Hematopoietic multipotent progenitor cell treated with erythropoietin and hydrocortisone succinate and interleukin-3 and kit ligand, for 17 days (in vitro differentiated cells): Measurements from ENCODE around the gene AMMECR1.
"Not testable (repeated sequence)": the region's sequence is repeated elsewhere in the genome, so short reads cannot be mapped to it uniquely, and the experiment has no call there.

ENCODE experiments used
- DNase-seq: peaks from one replicate; pipeline ENCODE4 v3.0.0-alpha.2; 2015; ENCODE audit warnings: low spot score

The AMMECR1 gene

DNA sequence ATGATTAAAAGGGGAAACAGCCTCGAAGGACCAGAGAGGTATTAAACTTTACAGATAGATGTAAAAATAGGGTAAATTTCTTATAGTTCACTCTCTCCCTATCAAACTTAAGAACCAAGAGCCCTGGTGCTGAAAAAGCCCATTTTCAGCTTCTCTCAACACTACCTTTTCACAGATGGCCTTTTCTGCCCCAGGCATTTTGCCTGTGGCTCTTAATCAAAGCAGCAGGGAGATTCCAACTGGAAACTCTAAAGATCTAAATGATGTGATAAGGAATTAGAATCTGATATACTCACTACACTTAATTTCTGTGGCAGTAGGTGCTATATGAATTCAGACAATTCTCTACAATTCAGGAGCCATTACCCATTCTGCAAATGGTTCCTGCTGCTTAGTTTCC lies 60.0 kb downstream of the AMMECR1 start:
- no peak for DNase-seq

DNA sequence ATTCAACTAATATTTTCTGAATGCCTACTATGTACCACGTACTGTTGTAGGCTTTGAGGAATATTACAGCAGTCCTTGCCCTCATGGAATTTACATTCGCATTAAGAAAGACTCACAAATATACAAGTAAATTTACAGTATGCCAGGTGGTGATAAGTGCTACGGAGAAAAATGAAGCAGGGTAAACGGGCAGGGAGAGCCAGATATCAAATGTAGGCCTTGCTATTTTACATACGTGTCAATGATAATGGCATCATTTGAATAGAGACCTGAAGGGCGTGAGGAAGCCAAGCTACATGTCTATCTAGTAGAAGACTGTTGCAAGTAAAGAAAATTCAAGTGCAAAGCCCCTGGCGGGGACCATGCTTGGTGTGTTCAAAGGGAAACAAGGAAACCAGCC lies 65.2 kb downstream of the AMMECR1 start:
- DNase-seq = peak; percentile 57

DNA sequence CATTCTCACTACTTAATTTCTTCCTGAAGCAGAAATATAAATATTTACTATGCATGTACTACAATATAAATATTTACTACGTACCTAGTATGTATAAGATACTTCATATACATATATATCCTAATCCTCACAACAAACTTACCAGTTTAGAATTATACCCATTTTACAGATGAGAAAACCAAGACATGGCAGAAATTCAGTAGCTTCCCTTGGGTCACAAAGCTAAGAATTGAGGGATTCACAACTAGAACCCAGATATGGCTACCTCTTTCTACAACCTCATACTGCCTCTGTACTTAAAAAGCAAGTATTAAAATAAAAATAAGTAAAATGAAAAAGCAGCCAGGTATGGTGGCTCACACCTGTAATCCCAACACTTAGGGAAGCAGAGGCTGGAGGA lies 65.9 kb downstream of the AMMECR1 start:
- no peak for DNase-seq

DNA sequence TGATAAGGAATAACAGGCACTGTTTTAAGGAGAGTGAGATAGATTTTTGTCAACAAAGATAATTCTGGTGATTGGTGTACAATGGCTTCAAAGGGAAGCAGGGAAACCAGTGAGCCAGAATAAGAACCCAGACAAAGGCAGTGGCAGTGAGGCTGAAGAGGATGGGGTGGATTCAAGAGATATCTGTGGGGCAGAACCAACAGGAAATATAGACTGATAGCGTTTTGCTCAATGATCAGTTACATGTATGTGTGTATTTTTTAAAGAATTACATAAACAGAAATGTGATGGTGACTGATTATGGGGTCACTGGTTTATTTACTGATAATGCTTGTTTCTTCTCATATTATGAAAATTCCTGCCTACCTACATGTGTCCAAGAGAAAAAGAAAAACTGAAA lies 66.4 kb downstream of the AMMECR1 start:
- DNase-seq = no peak

- DNase-seq = no peak
Observed at GRCh38 chrX:110250847-110251246, 67.0 kb downstream of the AMMECR1 start.

GRCh38 chrX:110248578-110248977 lies 69.3 kb downstream of the AMMECR1 start:
- DNase-seq = no peak

- DNase-seq = no peak
Observed at GRCh38 chrX:110245011-110245410, 72.9 kb downstream of the AMMECR1 start.

- no peak for DNase-seq
Observed at GRCh38 chrX:110242371-110242770, 75.5 kb downstream of the AMMECR1 start.

DNA sequence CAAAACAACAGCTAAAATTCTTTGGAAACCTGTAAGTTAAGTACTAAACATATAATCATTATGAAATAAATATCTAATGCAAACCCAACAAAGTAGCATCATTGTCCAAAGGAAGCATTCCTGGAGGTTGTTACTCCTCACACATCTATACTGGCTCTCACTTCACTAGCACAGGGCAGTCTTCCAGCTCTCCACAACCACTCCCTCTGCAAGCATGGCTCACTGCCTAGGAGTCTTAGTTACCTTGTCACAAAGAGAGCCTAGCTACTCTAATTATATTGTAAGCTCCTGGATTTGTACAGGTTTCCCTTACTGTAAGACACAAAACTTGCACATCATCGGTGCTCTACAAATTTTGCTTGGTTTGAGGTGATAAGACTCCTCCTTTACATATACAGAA lies 76.1 kb downstream of the AMMECR1 start:
- peak; percentile 19 for DNase-seq

DNA sequence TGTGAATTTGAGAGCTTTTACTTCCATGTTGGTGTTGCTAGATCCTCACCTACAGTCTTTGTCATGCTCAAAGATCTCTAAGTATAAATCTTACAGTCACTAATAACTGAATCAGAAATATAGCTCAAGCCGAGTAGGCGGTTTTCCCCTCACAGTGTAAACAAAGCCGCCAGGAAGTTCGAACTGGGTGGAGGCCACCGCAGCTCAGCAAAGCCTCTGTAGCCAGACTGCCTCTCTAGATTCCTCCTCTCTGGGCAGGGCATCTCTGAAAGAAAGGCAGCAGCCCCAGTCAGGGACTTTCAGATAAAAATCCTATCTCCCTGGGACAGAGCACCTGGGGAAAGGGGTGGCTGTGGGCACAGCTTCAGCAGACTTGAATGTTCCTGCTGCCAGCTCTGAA lies 79.6 kb downstream of the AMMECR1 start:
- peak; percentile 24 for DNase-seq

DNA sequence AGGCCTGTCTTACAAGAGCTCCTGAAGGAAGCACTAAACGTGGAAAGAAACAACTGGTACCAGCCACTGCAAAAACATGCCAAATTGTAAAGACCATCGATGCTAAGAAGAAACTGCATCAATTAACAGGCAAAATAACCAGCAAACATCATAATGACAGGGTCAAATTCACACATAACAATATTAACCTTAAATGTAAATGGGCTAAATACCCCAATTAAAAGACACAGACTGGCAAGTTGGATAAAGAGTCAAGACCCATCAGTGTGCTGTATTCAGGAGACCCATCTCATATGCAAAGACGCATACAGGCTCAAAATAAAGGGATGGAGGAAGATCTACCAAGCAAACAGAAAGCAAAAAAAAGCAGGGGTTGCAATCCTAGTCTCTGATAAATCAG lies 86.4 kb downstream of the AMMECR1 start:
- DNase-seq = not testable (repeated sequence)

DNA sequence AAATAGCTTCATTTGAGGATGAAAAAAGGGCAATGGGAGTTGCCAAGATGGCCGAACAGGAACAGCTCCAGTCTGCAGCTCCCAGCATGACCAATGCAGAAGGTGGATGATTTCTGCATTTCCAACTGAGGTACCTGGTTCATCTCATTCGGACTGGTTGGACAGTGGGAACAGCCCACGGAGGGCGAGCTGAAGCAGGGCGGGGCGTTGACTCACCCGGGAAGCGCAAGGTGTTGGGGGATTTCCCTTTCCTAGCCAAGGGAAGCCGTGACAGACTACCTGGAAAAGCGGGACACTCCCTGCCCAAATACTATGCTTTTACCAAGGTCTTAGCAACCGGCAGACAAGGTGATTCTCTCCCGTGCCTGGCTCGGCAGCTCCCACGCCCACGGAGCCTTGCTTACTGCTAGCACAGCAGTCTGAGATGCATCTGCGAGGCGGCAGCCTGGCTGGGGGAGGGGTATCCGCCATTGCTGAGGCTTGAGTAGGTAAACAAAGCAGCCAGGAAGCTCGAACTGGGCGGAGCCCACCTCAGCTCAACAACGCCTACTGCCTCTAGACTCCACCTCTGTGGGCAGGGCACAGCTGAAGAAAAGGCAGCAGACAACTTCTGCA lies 88.3 kb downstream of the AMMECR1 start:
- not testable (repeated sequence) for DNase-seq

DNA sequence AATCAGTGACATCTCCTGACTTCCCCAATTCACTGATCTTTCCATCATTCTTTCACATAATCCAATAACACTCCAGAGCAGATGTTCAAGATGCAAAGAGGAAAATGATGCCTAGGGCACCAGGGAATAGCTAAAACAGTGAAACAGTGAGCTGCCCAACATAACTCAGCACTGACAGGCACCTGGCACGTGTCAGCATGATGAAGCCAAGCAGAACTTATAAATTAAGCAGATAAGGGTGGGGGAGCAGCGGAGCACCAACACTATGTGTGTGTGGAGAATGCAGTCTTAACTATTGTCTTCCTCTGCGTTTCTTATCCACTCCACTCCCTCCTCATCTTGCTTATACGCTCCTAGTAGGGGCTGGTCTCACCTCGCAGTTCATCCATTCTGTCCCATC lies 89.4 kb downstream of the AMMECR1 start:
- no peak for DNase-seq

DNA sequence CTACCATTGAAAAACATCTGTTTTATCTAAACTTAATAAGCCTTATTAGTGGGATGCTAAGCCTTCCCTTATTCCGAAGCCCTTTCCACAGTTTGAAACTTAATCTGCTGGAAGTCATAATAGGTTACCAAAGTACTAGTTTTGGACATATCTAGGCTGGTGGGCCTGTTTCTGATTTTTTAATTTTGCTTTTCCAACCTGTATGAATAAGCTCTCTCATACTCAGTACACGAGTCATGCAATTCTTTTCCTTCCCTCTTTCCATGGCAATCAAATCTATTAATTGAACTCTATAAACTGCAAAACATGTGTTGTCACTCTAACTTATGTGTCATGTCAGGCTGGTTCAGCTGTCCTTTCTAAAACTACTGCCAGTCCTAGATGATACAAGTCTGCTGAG lies 91.0 kb downstream of the AMMECR1 start:
- no peak for DNase-seq

DNA sequence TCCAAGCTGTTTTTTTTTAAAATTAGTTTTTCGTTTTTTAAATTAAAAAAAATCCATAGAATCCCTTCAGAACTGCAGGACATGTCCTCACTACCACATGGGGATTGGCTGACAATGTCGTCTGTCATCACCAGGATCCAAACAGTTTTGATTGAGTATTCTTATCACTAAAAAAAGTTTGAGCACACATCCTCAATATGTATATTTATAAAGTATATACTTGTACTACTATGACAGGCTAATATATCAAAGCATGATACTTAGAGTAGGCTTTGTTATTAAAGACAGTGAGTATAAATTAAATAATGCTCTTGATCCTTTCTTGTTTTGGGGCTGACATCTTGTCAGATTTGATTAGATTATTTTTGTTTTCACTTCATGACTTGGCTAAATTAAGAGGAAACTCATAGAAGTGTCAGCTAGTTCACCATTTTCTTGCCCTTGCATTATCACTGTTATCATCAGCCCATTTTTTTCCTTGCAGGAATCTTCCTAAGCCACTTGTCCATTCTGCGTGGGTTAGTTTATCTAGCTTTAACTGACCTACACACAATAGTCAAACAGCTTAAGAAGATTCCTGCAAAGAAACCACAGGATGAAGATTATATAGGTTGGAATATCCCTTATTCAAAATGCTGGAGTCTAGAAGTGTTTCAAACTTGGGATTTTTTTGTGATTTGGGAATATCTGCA lies 92.8 kb downstream of the AMMECR1 start:
- no peak for DNase-seq

GRCh38 chrX:110222497-110223257 lies 95.2 kb downstream of the AMMECR1 start:
- DNase-seq = no peak

- DNase-seq = peak; percentile 48
Observed at GRCh38 chrX:110219920-110220319, 98.0 kb downstream of the AMMECR1 start.

- no peak for DNase-seq
Observed at GRCh38 chrX:110218591-110218990, 99.3 kb downstream of the AMMECR1 start.

- DNase-seq = no peak
Observed at GRCh38 chrX:110216027-110216426, 101.9 kb downstream of the AMMECR1 start.

DNA sequence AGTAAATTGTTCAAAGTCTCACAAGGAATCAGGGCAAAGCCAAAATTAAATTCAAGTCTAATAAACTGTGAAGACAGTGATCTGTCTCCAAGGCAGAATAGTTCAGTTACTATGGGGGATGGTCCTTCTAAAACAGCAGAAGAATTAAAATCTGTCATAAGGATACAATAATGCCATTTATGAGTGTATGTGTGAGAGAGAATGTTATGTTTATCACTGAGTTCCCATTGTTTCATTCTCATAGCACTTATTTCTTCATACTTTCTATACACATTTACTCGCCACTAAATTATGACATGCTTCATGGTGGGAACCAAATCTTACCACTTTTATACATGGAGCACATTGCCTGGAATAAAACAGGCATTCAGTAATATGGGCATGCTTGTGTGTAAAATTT lies 102.5 kb downstream of the AMMECR1 start:
- DNase-seq = no peak

DNA sequence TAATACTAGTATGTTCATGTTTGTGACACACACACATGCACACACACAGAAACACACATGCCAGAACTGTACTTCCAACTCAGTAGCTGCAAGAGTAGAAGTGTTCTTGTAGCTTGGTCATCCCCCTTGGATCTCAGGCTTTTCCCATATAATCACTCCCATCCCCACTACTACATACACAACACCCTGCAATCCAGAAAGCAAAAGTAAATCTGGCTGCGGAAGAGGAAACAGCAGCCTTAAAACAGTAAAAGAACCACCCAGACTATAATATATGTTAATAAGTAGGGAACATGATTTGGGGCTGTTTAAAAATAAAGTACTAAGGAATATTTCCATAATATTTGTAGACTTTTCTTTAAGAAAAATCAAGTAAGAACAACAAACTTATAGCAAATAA lies 103.2 kb downstream of the AMMECR1 start:
- no peak for DNase-seq

DNA sequence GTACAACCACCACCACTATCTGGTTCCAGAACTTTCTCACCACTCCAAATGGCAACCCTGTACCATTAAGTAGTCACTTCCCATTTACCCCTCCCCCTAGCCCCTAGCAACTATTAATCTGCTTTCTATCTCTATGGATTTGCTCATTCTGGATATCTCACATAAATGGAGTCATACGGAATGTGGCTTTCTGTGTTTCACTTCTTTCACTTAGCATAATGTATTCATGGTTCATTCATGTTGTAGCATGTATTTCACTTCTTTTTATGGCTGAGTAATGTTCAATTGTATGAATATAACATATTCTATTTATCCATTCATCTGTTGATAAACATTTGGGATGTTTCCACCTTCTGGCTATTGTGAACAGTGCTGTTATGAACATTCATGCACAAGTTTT lies 104.7 kb downstream of the AMMECR1 start:
- no peak for DNase-seq

GRCh38 chrX:110212299-110212698 lies 105.6 kb downstream of the AMMECR1 start:
- DNase-seq = no peak
